Glomerular visceral epithelial cell (primary cell): ENCODE measurements around the gene SIGLEC11.
A peak's percentile ranks its signal among the peaks of the same experiment; 100 is the strongest.
"Not testable (repeated sequence)": the region's sequence is repeated elsewhere in the genome, so short reads cannot be mapped to it uniquely, and the experiment has no call there.

Source experiments
- DNase-seq: peaks from one replicate; pipeline ENCODE4 v3.0.0-alpha.2; 2016; ENCODE audit errors: extremely low spot score

Gene SIGLEC11, protein sequence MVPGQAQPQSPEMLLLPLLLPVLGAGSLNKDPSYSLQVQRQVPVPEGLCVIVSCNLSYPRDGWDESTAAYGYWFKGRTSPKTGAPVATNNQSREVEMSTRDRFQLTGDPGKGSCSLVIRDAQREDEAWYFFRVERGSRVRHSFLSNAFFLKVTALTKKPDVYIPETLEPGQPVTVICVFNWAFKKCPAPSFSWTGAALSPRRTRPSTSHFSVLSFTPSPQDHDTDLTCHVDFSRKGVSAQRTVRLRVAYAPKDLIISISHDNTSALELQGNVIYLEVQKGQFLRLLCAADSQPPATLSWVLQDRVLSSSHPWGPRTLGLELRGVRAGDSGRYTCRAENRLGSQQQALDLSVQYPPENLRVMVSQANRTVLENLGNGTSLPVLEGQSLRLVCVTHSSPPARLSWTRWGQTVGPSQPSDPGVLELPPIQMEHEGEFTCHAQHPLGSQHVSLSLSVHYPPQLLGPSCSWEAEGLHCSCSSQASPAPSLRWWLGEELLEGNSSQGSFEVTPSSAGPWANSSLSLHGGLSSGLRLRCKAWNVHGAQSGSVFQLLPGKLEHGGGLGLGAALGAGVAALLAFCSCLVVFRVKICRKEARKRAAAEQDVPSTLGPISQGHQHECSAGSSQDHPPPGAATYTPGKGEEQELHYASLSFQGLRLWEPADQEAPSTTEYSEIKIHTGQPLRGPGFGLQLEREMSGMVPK

DNA sequence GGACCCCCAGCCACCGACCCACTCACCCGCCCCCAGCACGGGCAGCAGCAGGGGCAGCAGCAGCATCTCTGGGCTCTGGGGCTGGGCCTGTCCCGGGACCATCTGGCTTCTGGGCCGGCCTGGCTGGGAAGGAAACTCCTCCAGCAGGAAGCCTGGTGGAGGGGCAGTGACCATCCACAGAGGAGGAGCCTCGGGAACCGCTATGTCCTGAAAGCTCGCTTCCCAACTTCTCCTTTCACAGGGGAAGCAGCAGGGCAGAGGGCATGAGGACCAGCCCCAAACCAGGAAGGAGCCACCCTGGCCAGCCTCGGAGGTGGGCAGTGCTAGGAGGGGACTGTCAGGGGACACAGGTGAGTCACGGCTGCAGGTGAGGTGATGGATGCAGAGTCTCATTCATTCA lies at the start of gene SIGLEC11:
TSS of gene SIGLEC11 (minus strand) at position 193 of the 400 bp plus-strand sequence. CDS start at position 102, 91 bp downstream.
- not testable (repeated sequence) for DNase-seq

GRCh38 chr19:50008532-50008931 lies 47.6 kb upstream of the SIGLEC11 start:
- DNase-seq: no peak

DNA sequence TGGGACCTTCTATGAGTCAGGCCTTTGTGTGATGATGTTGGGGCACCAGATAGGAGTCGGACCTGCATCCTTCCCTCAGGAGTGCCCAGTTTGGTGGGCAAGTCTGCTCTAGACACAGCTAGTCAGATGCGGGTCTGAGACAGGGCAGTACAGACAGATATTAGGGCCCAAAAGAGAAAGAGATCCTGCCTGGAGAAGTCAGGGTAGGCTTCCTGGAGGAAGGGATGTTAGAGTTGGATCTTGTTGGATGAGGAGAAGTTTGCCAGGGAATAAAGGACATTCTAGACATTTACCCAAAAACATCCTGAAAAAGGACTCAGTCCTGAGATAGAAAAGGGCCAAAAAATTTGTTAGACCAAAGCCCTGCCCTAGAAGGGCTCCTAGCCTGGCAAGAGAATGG lies 47.0 kb upstream of the SIGLEC11 start:
- no peak for DNase-seq

GRCh38 chr19:50007170-50007569 lies 46.2 kb upstream of the SIGLEC11 start:
- DNase-seq: no peak

- DNase-seq: no peak
These were observed 44.5 kb upstream of the SIGLEC11 start for GRCh38 chr19:50005428-50005827.

DNA sequence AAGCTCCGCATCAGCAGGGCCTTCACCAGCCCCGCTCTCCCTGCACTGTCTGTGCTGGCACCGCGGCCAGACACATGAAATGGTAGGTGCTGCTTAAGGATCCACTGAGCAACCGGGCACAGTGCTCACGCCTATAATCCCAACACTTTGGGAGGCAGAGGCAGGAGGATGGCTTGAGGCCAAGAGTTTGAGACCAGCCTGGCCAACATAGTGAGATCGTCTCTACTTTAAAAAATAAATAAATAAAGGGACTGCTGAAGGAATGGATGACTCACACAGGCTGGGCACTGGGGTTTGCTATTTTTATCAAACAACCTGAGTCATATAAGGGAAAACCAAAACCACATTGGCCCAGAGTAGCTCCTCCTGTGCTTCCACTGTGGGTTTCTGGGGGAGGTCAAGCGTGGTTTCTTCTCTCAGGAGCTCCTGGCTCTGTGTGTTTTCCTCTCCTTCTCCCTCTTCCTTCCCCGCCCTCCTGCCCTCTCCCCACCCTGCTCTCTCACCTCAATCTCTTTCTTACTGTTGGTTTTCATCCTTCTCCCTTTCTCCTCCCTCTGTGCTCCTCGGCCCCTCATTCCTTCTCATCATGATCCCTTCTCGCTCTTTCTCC lies 42.9 kb upstream of the SIGLEC11 start:
- DNase-seq: peak; percentile 97

GRCh38 chr19:50003254-50003788 lies 42.3 kb upstream of the SIGLEC11 start:
- no peak for DNase-seq

GRCh38 chr19:50002386-50002960 lies 41.5 kb upstream of the SIGLEC11 start:
- DNase-seq: no peak

GRCh38 chr19:50001775-50002174 lies 40.8 kb upstream of the SIGLEC11 start:
- DNase-seq: no peak

GRCh38 chr19:50000841-50001557 lies 40.0 kb upstream of the SIGLEC11 start:
- no peak for DNase-seq

DNA sequence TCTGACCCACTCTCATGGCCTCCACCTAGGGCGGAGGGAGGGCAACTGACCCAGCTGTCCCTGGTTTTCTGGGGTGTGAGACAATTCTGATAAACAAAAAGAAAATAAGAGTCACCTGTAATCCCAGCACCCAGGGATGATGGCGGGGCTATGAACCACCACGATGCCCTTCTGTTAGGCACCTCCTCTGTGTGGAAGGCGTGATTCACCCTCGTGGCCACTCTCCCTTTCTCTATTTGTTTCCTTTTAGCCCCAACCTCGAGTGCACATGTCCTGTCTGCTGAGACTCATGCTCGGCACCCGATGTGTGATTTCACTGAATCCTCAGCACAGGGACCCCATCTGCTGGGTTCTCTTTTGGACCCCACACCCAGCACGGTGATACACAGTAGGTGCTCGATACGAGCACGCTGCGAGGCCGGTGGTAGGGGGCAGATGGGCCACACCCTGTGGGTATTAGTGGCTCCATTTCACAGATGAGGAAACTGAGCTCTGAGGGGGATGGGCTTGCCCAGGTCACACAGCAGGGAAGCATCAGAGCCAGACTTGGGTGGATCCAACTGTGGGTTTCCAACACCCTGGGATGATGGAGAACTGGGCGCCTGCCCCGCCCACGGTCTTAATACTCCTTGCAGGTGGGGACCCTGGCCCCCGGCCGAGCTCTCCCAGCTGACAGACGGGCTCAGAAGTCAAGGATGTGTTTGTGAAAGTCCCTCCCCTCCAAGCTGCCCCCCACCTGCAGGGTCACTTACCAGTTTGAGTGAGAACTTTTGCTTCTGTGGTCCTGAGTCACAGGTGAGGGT lies 39.3 kb upstream of the SIGLEC11 start:
- no peak for DNase-seq

GRCh38 chr19:49999371-50000010 lies 38.5 kb upstream of the SIGLEC11 start:
- no peak for DNase-seq

DNA sequence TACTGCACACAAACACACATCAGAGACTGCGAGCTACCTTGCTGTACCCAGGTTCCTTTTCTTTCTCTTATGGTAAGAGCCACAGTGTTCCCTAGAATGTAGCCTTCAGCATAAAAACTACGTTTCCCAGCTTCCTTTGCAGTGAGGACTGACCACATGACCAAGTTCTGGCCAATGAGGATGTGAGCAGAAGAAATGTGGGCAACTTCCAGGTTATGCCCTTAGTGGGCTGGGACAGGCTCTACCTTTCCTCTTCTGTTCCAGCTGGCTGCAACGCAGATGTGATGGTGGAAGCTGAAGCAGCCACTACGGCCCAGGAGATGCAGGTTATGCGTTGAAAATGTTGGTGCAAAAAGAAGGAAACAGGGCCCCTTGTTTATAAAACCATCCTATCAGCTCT lies 36.7 kb upstream of the SIGLEC11 start:
- DNase-seq: peak; percentile 24

DNA sequence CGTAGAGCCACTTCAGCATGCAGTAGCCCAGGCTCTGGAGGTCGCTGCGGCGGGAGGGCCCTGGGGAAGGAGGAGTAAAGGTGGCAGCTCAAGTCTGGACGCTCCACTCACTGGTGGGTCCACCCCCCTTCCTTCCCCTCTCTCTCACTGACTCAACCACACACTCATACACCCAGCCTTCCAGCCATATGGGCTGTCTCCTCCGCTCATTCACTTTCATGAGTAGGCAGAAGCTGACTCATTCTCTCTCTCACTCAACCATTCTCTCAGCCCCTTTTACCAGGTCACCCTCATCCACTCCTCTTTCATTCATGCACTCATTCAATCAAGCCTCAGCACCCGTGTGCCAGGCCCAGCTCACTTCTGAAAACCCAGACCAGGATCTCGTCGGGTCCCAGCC lies 27.5 kb upstream of the SIGLEC11 start:
- peak; percentile 42 for DNase-seq

GRCh38 chr19:49988007-49988406 lies 27.0 kb upstream of the SIGLEC11 start:
- DNase-seq: no peak

DNA sequence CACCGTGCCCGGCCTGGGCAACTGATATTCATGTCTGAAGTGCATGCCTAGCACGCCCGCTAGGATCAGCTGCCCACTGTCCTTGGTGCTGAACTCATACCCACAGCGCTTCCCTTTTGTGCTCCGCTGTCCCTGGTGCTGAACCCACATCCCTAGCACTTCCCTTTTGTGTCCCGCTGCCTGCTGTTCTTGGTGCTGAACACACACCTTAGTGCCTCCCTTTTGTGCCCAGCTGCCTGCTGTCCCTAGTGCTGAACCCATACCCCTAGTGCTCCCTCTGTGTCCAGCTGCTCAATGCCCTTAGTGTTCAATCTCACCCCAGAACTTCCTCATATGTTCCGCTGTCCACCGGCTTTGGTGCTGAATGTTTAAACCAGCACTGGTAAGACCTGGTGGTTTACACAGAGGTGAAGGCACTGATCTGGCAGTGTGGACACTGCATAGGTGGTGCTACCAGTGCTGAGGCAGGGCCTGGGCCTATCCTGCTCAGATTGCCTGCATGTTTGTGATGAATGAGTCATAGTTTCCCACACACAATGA lies 26.3 kb upstream of the SIGLEC11 start:
- DNase-seq: peak; percentile 77

- DNase-seq: no peak
These were observed 25.4 kb upstream of the SIGLEC11 start for GRCh38 chr19:49986354-49986753.

- DNase-seq: no peak
These were observed 24.9 kb upstream of the SIGLEC11 start for GRCh38 chr19:49985871-49986270.

GRCh38 chr19:49984491-49984890 lies 23.5 kb upstream of the SIGLEC11 start:
- DNase-seq: no peak
